Thyroid gland (tissue), 4 donors: ENCODE results near the gene RPP25L.

Experiments used
- POLR2A ChIP-seq, 2 donors: fragments of 450-650 bp; IDR thresholded peaks; one replicate each; pipeline ENCODE4 v1.6.1; 2017; ENCODE audit warnings: antibody characterized with exemption in 2 of 2, mild to moderate bottlenecking in 2 of 2, moderate library complexity in 1 of 2
- TF ChIP-seq, protein P1 (sequence below), 6 experiments: fragments of 200-600 bp in 3 of 6; fragments of 450-650 bp in 3 of 6; sonication (generic) in 3 of 6; IDR thresholded peaks; one replicate each; pipeline ENCODE4 v1.5.1; 2016 to 2019; ENCODE audit warnings: antibody characterized with exemption in 6 of 6, mild to moderate bottlenecking in 2 of 6, inconsistent platforms in 1 of 6, moderate library complexity in 1 of 6

DNA sequence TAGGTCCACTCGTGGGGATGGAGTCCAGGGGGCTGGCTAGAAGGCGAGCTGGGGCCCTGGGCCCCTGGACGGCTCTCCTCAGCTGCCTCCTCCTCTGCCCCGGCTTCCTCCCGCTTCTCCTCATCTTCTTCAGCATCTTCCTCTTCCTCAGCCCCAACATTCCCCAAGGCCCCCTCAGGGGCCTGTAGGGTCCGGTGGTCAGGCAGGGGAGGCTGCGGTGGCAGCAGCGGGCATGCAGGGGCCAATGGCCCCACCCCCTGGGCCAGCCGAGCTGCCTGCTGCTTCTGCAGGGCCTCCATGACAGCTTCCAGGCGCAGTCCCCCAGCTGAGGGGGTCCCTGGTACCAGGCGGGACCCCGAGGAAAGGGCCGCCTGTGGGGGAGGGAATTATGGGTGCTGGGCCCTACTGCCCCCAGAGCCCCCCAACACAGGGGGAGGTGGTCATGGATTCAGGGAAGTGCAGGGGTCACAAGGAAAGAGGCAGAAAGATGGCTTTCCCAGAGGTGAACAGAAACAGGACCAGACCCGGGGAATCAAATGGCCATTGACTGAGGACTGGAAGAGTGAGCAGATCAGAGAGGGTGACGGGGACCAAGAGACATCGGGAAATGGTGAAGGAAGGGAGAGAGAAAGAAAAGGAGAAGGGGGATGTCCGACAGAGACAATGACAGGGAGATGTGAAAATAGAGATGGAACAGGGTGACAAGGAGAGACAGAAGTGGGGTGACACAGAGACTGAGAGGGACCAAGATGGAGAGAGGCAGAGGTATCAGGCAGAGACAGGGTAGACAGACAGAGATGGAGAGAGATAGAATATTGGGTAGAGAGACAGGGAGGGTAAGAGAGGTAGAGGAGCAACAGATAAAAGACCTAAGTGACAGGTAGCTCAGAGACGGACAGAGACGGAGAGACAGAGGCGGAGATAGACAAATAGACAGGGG is 16.1 kb upstream of the RPP25L start:
- TF ChIP-seq, protein P1, sequence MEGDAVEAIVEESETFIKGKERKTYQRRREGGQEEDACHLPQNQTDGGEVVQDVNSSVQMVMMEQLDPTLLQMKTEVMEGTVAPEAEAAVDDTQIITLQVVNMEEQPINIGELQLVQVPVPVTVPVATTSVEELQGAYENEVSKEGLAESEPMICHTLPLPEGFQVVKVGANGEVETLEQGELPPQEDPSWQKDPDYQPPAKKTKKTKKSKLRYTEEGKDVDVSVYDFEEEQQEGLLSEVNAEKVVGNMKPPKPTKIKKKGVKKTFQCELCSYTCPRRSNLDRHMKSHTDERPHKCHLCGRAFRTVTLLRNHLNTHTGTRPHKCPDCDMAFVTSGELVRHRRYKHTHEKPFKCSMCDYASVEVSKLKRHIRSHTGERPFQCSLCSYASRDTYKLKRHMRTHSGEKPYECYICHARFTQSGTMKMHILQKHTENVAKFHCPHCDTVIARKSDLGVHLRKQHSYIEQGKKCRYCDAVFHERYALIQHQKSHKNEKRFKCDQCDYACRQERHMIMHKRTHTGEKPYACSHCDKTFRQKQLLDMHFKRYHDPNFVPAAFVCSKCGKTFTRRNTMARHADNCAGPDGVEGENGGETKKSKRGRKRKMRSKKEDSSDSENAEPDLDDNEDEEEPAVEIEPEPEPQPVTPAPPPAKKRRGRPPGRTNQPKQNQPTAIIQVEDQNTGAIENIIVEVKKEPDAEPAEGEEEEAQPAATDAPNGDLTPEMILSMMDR (IDR thresholded peaks at IDR 0.05) = no peak
- TF ChIP-seq POLR2A (IDR thresholded peaks at IDR 0.05) = no peak
